Keratinocyte (primary cell): ENCODE measurements around the gene RASGRP3. TPM values are rescaled to one million over a fixed set of nuclear protein-coding genes. Genes with fewer than 3 reads are reported as not detected.

Experiments used
- DNase-seq: peaks from one replicate; pipeline ENCODE4 v3.0.0-alpha.2; 2011; ENCODE audit warnings: low read depth, missing footprints, low spot score
- FAIRE-seq: peaks from 2 replicates; lab custom pipeline; 2011; peaks lifted over from hg19 to GRCh38; lab: Jason Lieb, UNC
- H2AFZ ChIP-seq: 2 replicates; pipeline ENCODE4 v1.6.0; 2012; ENCODE audit warnings: low read length, control low read depth, inconsistent platforms; ENCODE audit not compliant: control insufficient read depth
- H3K27ac ChIP-seq: 2 replicates; pipeline ENCODE4 v1.5.1; 2011; ENCODE audit warnings: low read length; ENCODE audit not compliant: control insufficient read depth, insufficient read depth
- H3K27me3 ChIP-seq: 3 replicates; pipeline ENCODE4 v1.6.0; 2011; ENCODE audit warnings: low read length; ENCODE audit not compliant: control insufficient read depth, insufficient read depth; ENCODE audit errors: extremely low read depth
- H3K36me3 ChIP-seq, 2 experiments: 2 replicates in 1 of 2; 3 replicates in 1 of 2; pipeline ENCODE4 v1.5.1; 2011; ENCODE audit warnings: low read length in 2 of 2, mild to moderate bottlenecking in 1 of 2; ENCODE audit not compliant: control insufficient read depth in 2 of 2, insufficient read depth in 2 of 2; ENCODE audit errors: extremely low read depth in 1 of 2
- H3K4me1 ChIP-seq: 3 replicates; pipeline ENCODE4 v1.5.1; 2011; ENCODE audit warnings: low read length; ENCODE audit not compliant: control insufficient read depth, insufficient read depth; ENCODE audit errors: extremely low read depth
- H3K4me2 ChIP-seq: 3 replicates; pipeline ENCODE4 v1.6.0; 2011; ENCODE audit warnings: low read depth, low read length; ENCODE audit not compliant: control insufficient read depth, insufficient read depth; ENCODE audit errors: extremely low read depth
- H3K4me3 ChIP-seq, 3 experiments: fragments of 200-600 bp in 1 of 3; sonication (generic) in 1 of 3; 2 replicates in 2 of 3; 3 replicates in 1 of 3; pipeline ENCODE4 v1.5.1; 2011 to 2016; ENCODE audit warnings: low read length in 3 of 3, mild to moderate bottlenecking in 3 of 3, control low read depth in 2 of 3, inconsistent platforms in 1 of 3, low read depth in 1 of 3, mixed read lengths in 1 of 3, mixed run types in 1 of 3, moderate library complexity in 1 of 3; ENCODE audit not compliant: control insufficient read depth in 2 of 3, insufficient read depth in 2 of 3; ENCODE audit errors: extremely low read depth in 1 of 3
- H3K79me2 ChIP-seq: 2 replicates; pipeline ENCODE4 v1.6.0; 2012; ENCODE audit warnings: low read length; ENCODE audit not compliant: control insufficient read depth, insufficient read depth
- H3K9ac ChIP-seq: 3 replicates; pipeline ENCODE4 v1.6.0; 2011; ENCODE audit warnings: low read length; ENCODE audit not compliant: control insufficient read depth, insufficient read depth; ENCODE audit errors: extremely low read depth
- H3K9me1 ChIP-seq: 3 replicates; pipeline ENCODE4 v1.6.0; 2011; ENCODE audit warnings: low read length; ENCODE audit not compliant: control insufficient read depth, insufficient read depth; ENCODE audit errors: extremely low read depth
- H3K9me3 ChIP-seq: 2 replicates; pipeline ENCODE4 v1.5.1; 2012; ENCODE audit warnings: low read depth, low read length; ENCODE audit not compliant: control insufficient read depth
- H4K20me1 ChIP-seq: 3 replicates; pipeline ENCODE4 v1.6.0; 2011; ENCODE audit warnings: low read length; ENCODE audit not compliant: control insufficient read depth, insufficient read depth; ENCODE audit errors: extremely low read depth
- EZH2 ChIP-seq: IDR thresholded peaks from one replicate; pipeline ENCODE4 v1.6.1; 2012; ENCODE audit warnings: inconsistent platforms, mild to moderate bottlenecking, low read length, moderate library complexity
- dilution Hi-C: fragments of 300-500 bp; cut with MboI; formaldehyde crosslinking; loops from one replicate; pipeline ENCODE4 v1.7.0; 2020; ENCODE audit warnings: low sequenced_read_pairs; ENCODE audit not compliant: extremely low pct_ligation_motif_present
- polyA plus RNA-seq, 5 experiments: library from polyadenylated mRNA; depleted of rRNA in 3 of 5; stranded (reverse) in 3 of 5; stranded (forward) in 1 of 5; unstranded in 1 of 5; fragments of >200 nt; gene quantifications; 1 replicate in 1 of 5; 2 replicates in 3 of 5; 3 replicates in 1 of 5; pipeline versions ENCODE4 v1.2.1 to v1.2.3, GENCODE V29; 2011 to 2012; ENCODE audit warnings: missing spikeins in 2 of 5, low read depth in 1 of 5, low replicate concordance in 1 of 5
- TF ChIP-seq, protein P1 (sequence below), 3 experiments: IDR thresholded peaks in 1 of 3; conservative IDR thresholded peaks in 1 of 3; optimal IDR thresholded peaks in 1 of 3; 2 replicates in 2 of 3; 3 replicates in 1 of 3; pipeline versions ENCODE3 to v1.5.1; 2011; ENCODE audit warnings: low read length in 3 of 3, mild to moderate bottlenecking in 3 of 3, moderate library complexity in 2 of 3, control low read depth in 1 of 3, inconsistent platforms in 1 of 3; ENCODE audit not compliant: insufficient read depth in 2 of 3; ENCODE audit errors: extremely low read depth in 1 of 3

Gene RASGRP3
- polyA plus RNA-seq, 1 donor (not counting 4 experiments of a cell fraction or from before 2014, with no cell fraction given) = 0.56 TPM

DNA sequence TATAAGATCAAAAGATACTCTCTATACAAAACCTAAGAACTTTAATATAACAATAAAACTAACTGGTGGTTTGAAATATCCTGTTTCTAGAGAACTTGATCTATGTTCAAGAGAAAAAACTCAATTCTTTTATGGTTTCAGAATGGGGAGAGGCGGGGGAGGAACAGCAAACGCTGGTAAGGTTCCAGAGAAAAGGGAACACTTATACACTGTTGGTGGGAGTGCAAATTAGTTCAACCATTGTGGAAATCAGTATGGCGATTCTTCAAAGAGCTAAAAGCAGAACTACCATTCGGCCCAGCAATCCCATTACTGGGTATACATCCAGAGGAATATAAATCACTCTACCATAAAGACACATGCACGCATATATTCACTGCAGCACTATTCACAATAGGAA, 105.4 kb downstream of the RASGRP3 start:
- dilution Hi-C loops = no loop called here
- H3K4me3 ChIP-seq = no peak overlapping the region
- H3K36me3 ChIP-seq = peaks cover 4 to 9% of the 10 kb centered on the region in 2 experiments
- no peak for DNase-seq
- no peaks in the 10 kb centered on the region for H3K4me1 ChIP-seq
- no peaks in the 10 kb centered on the region for H4K20me1 ChIP-seq
- no peaks in the 10 kb centered on the region for H3K9me3 ChIP-seq
- H3K27ac ChIP-seq = no peak overlapping the region
- H3K79me2 ChIP-seq = no peaks in the 10 kb centered on the region
- no peak overlapping the region for H3K9ac ChIP-seq
- FAIRE-seq = no peak
- H3K9me1 ChIP-seq = no peaks in the 10 kb centered on the region
- H3K27me3 ChIP-seq = no peaks in the 10 kb centered on the region
- no peak overlapping the region for H2AFZ ChIP-seq
- TF ChIP-seq EZH2 = no peak
- TF ChIP-seq, protein P1, sequence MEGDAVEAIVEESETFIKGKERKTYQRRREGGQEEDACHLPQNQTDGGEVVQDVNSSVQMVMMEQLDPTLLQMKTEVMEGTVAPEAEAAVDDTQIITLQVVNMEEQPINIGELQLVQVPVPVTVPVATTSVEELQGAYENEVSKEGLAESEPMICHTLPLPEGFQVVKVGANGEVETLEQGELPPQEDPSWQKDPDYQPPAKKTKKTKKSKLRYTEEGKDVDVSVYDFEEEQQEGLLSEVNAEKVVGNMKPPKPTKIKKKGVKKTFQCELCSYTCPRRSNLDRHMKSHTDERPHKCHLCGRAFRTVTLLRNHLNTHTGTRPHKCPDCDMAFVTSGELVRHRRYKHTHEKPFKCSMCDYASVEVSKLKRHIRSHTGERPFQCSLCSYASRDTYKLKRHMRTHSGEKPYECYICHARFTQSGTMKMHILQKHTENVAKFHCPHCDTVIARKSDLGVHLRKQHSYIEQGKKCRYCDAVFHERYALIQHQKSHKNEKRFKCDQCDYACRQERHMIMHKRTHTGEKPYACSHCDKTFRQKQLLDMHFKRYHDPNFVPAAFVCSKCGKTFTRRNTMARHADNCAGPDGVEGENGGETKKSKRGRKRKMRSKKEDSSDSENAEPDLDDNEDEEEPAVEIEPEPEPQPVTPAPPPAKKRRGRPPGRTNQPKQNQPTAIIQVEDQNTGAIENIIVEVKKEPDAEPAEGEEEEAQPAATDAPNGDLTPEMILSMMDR (optimal IDR thresholded peaks at IDR 0.05 in 1 of 3, IDR thresholded peaks at IDR 0.05 in 1 of 3, conservative IDR thresholded peaks at IDR 0.05 in 1 of 3; ENCODE audit: extremely low read depth in 1 of 3, insufficient read depth in 2 of 3, low read length in 3 of 3) = no peak
- no peak overlapping the region for H3K4me2 ChIP-seq

DNA sequence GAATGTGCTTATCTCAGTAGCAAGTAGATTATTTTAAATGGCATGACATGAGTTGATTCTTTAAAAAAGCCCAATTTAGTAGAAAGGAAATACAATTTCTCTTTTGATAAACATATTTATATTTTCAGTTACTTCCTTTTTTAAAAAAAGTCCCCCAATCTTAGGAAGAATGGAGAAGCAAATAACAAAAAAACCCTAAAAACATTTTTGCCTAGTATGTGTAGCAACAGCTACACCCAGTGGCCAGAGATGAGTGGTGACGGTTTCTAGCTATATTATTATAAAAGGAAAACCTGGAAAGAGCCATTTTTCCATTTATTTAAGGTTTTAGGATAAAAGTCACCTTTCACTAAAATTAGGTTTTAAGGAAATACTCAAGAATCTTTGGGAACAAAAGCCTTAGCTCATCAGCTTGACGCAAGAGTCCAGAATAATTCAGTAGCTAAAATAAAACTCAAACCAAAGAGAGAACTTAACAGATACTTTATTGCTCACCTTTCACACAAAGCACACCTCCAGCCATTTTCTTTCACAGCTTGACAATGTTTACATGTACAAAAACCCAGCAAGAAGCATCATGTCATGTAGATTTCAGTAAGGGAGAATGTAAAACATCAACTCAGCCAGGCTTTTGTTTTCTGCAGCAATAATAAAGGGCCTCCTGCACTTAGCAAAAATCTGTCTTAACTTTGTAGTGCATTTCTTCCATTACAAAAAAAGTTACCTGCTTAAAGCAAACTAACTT, 106.9 kb downstream of the RASGRP3 start:
- Histone ChIP-seq H3K4me3 (no peak overlapping the region), H3K27me3 (no peaks in the 10 kb centered on the region), H4K20me1 (no peaks in the 10 kb centered on the region), H3K4me2 (no peak overlapping the region), H2AFZ (no peak overlapping the region), H3K79me2 (no peaks in the 10 kb centered on the region), H3K4me1 (no peaks in the 10 kb centered on the region), H3K36me3 (peaks cover 7 to 9% of the 10 kb centered on the region in 2 experiments), H3K9me3 (no peaks in the 10 kb centered on the region), H3K9me1 (no peaks in the 10 kb centered on the region), H3K9ac (no peak overlapping the region), H3K27ac (no peak overlapping the region)
- TF ChIP-seq EZH2 = no peak
- TF ChIP-seq, protein P1 (optimal IDR thresholded peaks at IDR 0.05 in 1 of 3, IDR thresholded peaks at IDR 0.05 in 1 of 3, conservative IDR thresholded peaks at IDR 0.05 in 1 of 3; ENCODE audit: extremely low read depth in 1 of 3, insufficient read depth in 2 of 3, low read length in 3 of 3) = peak in 2 of 3 experiments; percentile 49 to 65
- no peak for DNase-seq
- FAIRE-seq = no peak
- dilution Hi-C loops = no loop called here
